ENCODE results near the gene EPB41L4A.

Gene EPB41L4A

DNA sequence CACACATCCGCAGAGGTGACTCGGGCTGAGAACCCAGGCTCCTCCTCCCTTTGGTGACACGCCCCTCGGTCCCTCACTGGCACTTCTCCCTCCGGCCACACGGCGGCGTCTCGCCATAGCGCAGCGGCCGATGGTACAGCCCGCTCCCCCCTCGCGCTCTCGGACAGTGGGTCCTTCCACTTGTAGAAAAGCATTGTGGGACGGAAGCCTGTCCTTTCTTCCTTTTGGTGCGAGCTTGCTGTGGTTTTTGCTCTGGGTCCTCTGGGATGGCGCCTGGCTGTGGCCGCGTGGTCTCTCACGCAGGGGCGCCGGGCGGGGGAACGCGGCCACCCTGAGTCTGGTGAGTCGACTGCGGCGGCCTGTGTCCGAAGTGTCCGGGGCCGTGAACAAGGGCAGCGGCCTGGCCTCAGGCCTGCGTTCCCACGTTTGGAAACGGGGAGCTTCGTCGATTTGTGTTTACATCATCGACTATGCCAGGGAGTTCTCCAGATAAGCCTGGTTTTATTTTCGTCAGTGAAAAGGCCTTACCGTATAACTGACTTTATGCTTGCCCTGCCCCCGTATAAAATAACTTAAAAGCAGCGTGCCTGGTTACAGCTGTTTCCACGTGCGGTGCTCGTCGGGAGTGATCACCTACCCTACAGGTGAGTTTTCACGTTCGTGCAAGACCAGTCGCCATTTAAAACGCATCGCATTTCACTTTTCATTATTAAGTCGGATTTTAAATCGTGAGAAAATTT, 258.3 kb downstream of the EPB41L4A start:
- H3K4me1 ChIP-seq (ENCODE audit: control insufficient read depth, low read length) = peaks cover 19% of the 10 kb centered on the region
- H3K9me2 ChIP-seq (replicated peaks; ENCODE audit: control insufficient read depth, low read length) = no peaks in the 10 kb centered on the region
- H4K20me1 ChIP-seq (ENCODE audit: control insufficient read depth, insufficient read depth, low read depth, low read length) = peaks cover 23% of the 10 kb centered on the region
- no peaks in the 10 kb centered on the region for H3K9me3 ChIP-seq (ENCODE audit: control insufficient read depth, insufficient read depth, low read length)
- peak overlapping the region; percentile 83 for H3K4me2 ChIP-seq (ENCODE audit: low read length)
- peaks cover 49% of the 10 kb centered on the region for H3F3A ChIP-seq (ENCODE audit: control insufficient read depth, insufficient read depth)
- H3K79me2 ChIP-seq (ENCODE audit: control insufficient read depth, low read length) = peaks cover 26% of the 10 kb centered on the region
- TF ChIP-seq EZH2phosphoT487 (IDR thresholded peaks at IDR 0.05; ENCODE audit: borderline replicate concordance, low read length) = no peak
- TF ChIP-seq, protein P1, sequence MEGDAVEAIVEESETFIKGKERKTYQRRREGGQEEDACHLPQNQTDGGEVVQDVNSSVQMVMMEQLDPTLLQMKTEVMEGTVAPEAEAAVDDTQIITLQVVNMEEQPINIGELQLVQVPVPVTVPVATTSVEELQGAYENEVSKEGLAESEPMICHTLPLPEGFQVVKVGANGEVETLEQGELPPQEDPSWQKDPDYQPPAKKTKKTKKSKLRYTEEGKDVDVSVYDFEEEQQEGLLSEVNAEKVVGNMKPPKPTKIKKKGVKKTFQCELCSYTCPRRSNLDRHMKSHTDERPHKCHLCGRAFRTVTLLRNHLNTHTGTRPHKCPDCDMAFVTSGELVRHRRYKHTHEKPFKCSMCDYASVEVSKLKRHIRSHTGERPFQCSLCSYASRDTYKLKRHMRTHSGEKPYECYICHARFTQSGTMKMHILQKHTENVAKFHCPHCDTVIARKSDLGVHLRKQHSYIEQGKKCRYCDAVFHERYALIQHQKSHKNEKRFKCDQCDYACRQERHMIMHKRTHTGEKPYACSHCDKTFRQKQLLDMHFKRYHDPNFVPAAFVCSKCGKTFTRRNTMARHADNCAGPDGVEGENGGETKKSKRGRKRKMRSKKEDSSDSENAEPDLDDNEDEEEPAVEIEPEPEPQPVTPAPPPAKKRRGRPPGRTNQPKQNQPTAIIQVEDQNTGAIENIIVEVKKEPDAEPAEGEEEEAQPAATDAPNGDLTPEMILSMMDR (IDR thresholded peaks at IDR 0.05; ENCODE audit: low read depth, low read length, poor library complexity, severe bottlenecking) = peak; percentile 93
- peaks cover 51% of the 10 kb centered on the region for H3K36me3 ChIP-seq (ENCODE audit: control insufficient read depth, low read length)
- H3K4me3 ChIP-seq (ENCODE audit: low read length) = peak overlapping the region; percentile 90
- H3K27me3 ChIP-seq (ENCODE audit: control insufficient read depth, low read length) = peaks cover 9% of the 10 kb centered on the region
- H3K27ac ChIP-seq (ENCODE audit: low read depth, low read length) = peak overlapping the region; percentile 51

DNA sequence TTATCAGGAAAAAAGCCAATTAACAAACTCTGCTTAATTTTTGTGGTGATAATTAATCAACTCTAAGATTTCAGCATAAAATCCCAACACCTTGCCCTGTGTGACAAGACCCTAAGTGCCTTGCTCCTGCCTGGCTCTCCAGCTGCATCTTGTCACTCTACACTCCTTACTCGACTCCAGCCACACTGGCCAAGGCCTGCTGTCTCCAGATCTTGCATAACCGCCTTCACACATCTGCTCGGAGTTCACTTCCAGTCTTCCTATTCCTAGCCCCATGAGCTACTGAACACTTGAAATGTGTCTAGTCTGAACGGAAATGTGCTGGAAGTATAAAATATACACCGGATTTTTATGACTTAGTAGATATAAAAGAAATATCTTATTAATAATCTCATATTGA, 259.6 kb downstream of the EPB41L4A start:
- Histone ChIP-seq H3K9me3 (ENCODE audit: control insufficient read depth, insufficient read depth, low read length) (no peaks in the 10 kb centered on the region), H3K9me2 (replicated peaks; ENCODE audit: control insufficient read depth, low read length) (no peaks in the 10 kb centered on the region), H3F3A (ENCODE audit: control insufficient read depth, insufficient read depth) (peaks cover 35% of the 10 kb centered on the region), H3K4me2 (ENCODE audit: low read length) (no peak overlapping the region), H3K36me3 (ENCODE audit: control insufficient read depth, low read length) (peaks cover 37% of the 10 kb centered on the region), H3K4me3 (ENCODE audit: low read length) (no peak overlapping the region), H3K27ac (ENCODE audit: low read depth, low read length) (no peak overlapping the region), H3K4me1 (ENCODE audit: control insufficient read depth, low read length) (peaks cover 19% of the 10 kb centered on the region), H4K20me1 (ENCODE audit: control insufficient read depth, insufficient read depth, low read depth, low read length) (peaks cover 23% of the 10 kb centered on the region), H3K79me2 (ENCODE audit: control insufficient read depth, low read length) (peaks cover 26% of the 10 kb centered on the region), H3K27me3 (ENCODE audit: control insufficient read depth, low read length) (peaks cover 13% of the 10 kb centered on the region)
- no peak for TF ChIP-seq EZH2phosphoT487 (IDR thresholded peaks at IDR 0.05; ENCODE audit: borderline replicate concordance, low read length)
- TF ChIP-seq, protein P1 (IDR thresholded peaks at IDR 0.05; ENCODE audit: low read depth, low read length, poor library complexity, severe bottlenecking) = no peak

DNA sequence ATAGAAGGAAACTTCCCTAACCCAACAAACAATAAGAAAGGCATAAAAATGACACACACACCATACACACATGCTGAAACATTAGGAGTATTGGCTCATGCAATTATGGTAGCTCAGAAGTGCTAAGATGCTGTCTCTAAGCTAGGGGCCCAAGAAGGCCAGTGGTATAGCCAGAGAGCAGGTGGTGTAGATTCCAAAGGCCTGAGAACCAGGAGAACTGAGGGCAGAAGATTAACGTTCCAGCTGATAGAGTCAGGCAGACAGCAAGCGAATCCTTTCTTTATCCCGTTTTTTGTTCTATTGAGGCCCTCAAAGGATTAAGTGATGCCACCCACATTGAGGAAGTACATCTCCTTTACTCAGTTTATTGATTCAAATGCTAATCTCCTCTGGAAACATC, 262.9 kb downstream of the EPB41L4A start:
- no peaks in the 10 kb centered on the region for H3K9me2 ChIP-seq (replicated peaks; ENCODE audit: control insufficient read depth, low read length)
- H3K4me2 ChIP-seq (ENCODE audit: low read length) = no peak overlapping the region
- no peak overlapping the region for H3K27ac ChIP-seq (ENCODE audit: low read depth, low read length)
- peaks cover 2% of the 10 kb centered on the region; the same call in 1 of the 2 replicates for H4K20me1 ChIP-seq (ENCODE audit: control insufficient read depth, insufficient read depth, low read depth, low read length)
- no peak for TF ChIP-seq EZH2phosphoT487 (IDR thresholded peaks at IDR 0.05; ENCODE audit: borderline replicate concordance, low read length)
- no peaks in the 10 kb centered on the region for H3K9me3 ChIP-seq (ENCODE audit: control insufficient read depth, insufficient read depth, low read length)
- H3F3A ChIP-seq (ENCODE audit: control insufficient read depth, insufficient read depth) = peaks cover 3% of the 10 kb centered on the region; the same call in 1 of the 2 replicates
- H3K36me3 ChIP-seq (ENCODE audit: control insufficient read depth, low read length) = peaks cover 5% of the 10 kb centered on the region
- H3K27me3 ChIP-seq (ENCODE audit: control insufficient read depth, low read length) = peaks cover 13% of the 10 kb centered on the region
- H3K4me3 ChIP-seq (ENCODE audit: low read length) = no peak overlapping the region
- peaks cover 6% of the 10 kb centered on the region for H3K79me2 ChIP-seq (ENCODE audit: control insufficient read depth, low read length)
- 0 out of 2 replicates have a peak, but pooled peaks cover 3% of the 10 kb centered on the region for H3K4me1 ChIP-seq (ENCODE audit: control insufficient read depth, low read length)

DNA sequence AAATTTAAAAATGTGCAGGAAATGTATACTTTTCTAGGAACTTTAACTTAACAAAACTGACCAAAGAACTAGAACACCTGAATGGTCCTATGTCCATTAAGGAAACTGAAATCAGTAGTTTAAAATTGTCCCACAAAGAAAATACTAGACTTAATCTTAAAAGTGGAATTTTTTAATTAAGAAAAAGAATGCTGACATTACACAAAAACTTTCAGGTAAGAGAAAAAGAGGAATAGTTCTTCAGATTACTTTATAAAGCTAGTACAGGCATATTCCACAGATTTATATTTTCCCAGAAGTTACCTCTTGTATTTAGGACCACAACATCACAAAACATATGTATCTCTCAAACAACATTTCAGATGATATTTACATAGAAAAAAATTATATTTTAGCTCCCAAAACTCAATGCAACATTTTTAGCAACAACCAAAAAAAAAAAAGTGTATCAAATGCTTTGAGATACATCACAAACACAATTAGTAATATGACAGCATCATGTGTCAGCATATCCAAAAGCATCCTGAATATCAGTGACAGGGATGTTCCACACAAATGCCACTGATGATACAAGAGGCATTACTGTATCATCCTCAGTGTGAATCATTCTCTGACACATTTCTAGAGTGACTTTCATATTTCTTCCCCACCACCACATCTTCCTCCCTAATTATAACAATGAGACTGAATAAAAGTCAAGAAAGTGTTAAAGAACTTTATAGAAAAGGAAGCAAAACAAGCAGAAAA, 264.0 kb downstream of the EPB41L4A start:
- no peak overlapping the region for H3K4me3 ChIP-seq (ENCODE audit: low read length)
- no peaks in the 10 kb centered on the region for H3K9me3 ChIP-seq (ENCODE audit: control insufficient read depth, insufficient read depth, low read length)
- H3K36me3 ChIP-seq (ENCODE audit: control insufficient read depth, low read length) = no peaks in the 10 kb centered on the region
- no peaks in the 10 kb centered on the region for H3F3A ChIP-seq (ENCODE audit: control insufficient read depth, insufficient read depth)
- H4K20me1 ChIP-seq (ENCODE audit: control insufficient read depth, insufficient read depth, low read depth, low read length) = no peaks in the 10 kb centered on the region
- H3K27me3 ChIP-seq (ENCODE audit: control insufficient read depth, low read length) = peaks cover 13% of the 10 kb centered on the region
- no peaks in the 10 kb centered on the region for H3K9me2 ChIP-seq (replicated peaks; ENCODE audit: control insufficient read depth, low read length)
- TF ChIP-seq, protein P1 (IDR thresholded peaks at IDR 0.05; ENCODE audit: low read depth, low read length, poor library complexity, severe bottlenecking) = no peak
- TF ChIP-seq EZH2phosphoT487 (IDR thresholded peaks at IDR 0.05; ENCODE audit: borderline replicate concordance, low read length) = no peak
- no peaks in the 10 kb centered on the region for H3K79me2 ChIP-seq (ENCODE audit: control insufficient read depth, low read length)
- no peak overlapping the region for H3K4me2 ChIP-seq (ENCODE audit: low read length)
- H3K4me1 ChIP-seq (ENCODE audit: control insufficient read depth, low read length) = no peaks in the 10 kb centered on the region
- no peak overlapping the region for H3K27ac ChIP-seq (ENCODE audit: low read depth, low read length)

All from DOHH2 (cell line).